ENCODE data around the gene NPTX1. TPM values are rescaled to one million over a fixed set of nuclear protein-coding genes. Genes with fewer than 3 reads are reported as not detected.

Gene NPTX1
- total RNA-seq, 2 donors from 2014 or later, result 0.83 to 6.1 TPM

Other genes starting within 250 kb of the NPTX1 start
- 100 to 1,000 TPM; 546 to 651 TPM for gene RNF213, start 215.8 kb downstream of the NPTX1 start, total RNA-seq
- 10 to 100 TPM; 25.3 to 29.0 TPM for gene ENDOV, start 61.4 kb downstream of the NPTX1 start, total RNA-seq
- 10 to 100 TPM; 50.8 to 62.0 TPM for gene RPTOR, start 68.2 kb upstream of the NPTX1 start, total RNA-seq

Measured in activated T-cell treated with anti-CD3 and anti-CD28 coated beads, Interleukin-2, amount 50 U/mL, for 72 hours (primary cell).